Gastroesophageal sphincter (tissue), 3 donors: ENCODE measurements around the gene ADGRF3.

Source experiments
- CTCF ChIP-seq, 4 experiments: fragments of 200-600 bp in 2 of 4; fragments of 450-650 bp in 2 of 4; sonication (generic) in 1 of 4; IDR thresholded peaks; one replicate each; pipeline ENCODE4 v1.5.1; 2017 to 2019; ENCODE audit warnings: antibody characterized with exemption in 4 of 4, mild to moderate bottlenecking in 2 of 4, moderate library complexity in 2 of 4
- EP300 ChIP-seq: sonication (generic); formaldehyde crosslinking; IDR thresholded peaks from one replicate; pipeline ENCODE4 v1.6.1; 2017; ENCODE audit warnings: antibody characterized with exemption, mild to moderate bottlenecking
- POLR2A ChIP-seq, 2 donors: fragments of 450-650 bp; IDR thresholded peaks; one replicate each; pipeline ENCODE4 v1.6.1; 2017; ENCODE audit warnings: antibody characterized with exemption in 2 of 2, mild to moderate bottlenecking in 2 of 2, moderate library complexity in 1 of 2

- TF ChIP-seq POLR2A (IDR thresholded peaks at IDR 0.05): no peak
- TF ChIP-seq CTCF (IDR thresholded peaks at IDR 0.05): no peak
- TF ChIP-seq EP300: no peak
Observed at GRCh38 chr2:26314243-26314642, 32.3 kb downstream of the ADGRF3 start.
